ENCODE data around the gene HSBP1L1.

- TF ChIP-seq POLR2A (IDR thresholded peaks at IDR 0.05; ENCODE audit: low read length) (no peak), GATA1 (IDR thresholded peaks at IDR 0.05; ENCODE audit: low read depth, low read length) (no peak)
These were observed 45.8 kb upstream of the HSBP1L1 start for GRCh38 chr18:79918615-79919011.
